T-helper 2 cell treated with Interferon-gamma antibody and Interleukin-4, amounts not matched to agents 100 ng/mL and 5 ng/mL, for 36 hours (primary cell): ENCODE results near the gene IKBIP. TPM values are rescaled to one million over a fixed set of nuclear protein-coding genes. Genes with fewer than 3 reads are reported as not detected.
"Not testable (repeated sequence)": the region's sequence is repeated elsewhere in the genome, so short reads cannot be mapped to it uniquely, and the experiment has no call there.

Experiments
- intact Hi-C: fragments of 100-400 bp; cut with micrococcal nuclease; formaldehyde crosslinking; loops from one replicate; pipeline ENCODE4 v1.15.1; 2023
- total RNA-seq: library from RNA; stranded (reverse); gene quantifications from 2 replicates; pipeline ENCODE4 v1.2.3, GENCODE V29; 2022

Gene IKBIP
- total RNA-seq, 1 donor from 2014 or later: 24.2 TPM

DNA sequence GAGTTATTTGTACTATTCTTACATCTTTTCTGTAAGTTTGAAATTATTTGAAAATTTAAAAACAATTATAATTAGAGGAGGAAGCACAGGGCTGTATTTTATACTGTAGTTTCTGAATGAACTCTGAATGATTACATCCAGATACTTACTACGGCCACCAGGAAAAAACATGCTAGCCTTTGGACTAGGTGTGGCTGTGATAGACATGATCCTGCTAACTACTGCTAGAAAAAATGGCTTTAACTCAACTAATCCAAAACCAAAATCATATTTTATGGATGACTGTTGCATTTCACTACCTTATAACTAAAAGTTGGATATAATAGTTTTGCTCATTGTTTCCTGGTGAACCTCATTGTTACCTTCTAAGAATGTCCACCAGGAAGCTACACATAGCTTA, 66.2 kb downstream of the IKBIP start:
- intact Hi-C loops: no loop called here

DNA sequence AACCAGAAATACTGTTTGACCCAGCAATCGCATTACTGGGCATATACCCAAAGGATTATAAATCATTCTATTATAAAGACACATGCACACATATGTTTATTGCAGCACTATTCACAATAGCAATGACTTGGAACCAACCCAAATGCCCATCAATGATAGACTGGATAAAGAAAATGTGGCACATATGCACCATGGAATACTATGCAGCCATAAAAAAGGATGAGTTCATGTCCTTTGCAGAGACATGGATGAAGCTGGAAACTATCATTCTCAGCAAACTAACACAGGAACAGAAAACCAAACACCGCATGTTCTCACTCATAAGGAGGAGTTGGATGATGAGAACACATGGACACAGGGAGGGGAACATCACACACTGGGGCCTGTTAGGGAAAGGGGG, 67.8 kb downstream of the IKBIP start:
- intact Hi-C loops: not testable (repeated sequence)

DNA sequence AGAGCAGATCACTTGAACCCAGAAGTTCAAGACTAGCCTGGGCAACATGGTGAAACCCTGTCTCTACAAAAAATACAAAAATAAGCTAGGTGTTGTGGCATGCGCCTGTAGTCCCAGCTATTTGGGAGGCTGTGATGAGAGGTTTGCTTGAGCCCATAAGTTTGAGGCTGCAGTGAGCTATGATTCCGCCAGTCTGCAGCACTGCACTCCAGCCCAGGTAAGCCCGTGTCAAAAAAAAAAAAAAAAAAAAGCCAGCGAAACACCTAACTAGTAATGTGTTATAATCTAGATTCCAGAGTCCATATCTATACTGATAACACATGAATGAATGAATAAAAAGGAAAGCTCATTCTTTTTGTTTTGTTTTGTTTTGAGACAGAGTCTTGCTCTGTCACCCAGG, 69.6 kb downstream of the IKBIP start:
- intact Hi-C loops: no loop called here

Other genes starting within 250 kb of the IKBIP start
- gene TMPO, start 129.2 kb downstream of the IKBIP start, total RNA-seq: 356 and 364 TPM in 2 replicates
- 436 and 441 TPM in 2 replicates for gene SLC25A3, start 51.1 kb downstream of the IKBIP start, total RNA-seq
- 25.6 and 33.0 TPM in 2 replicates for gene APAF1, start 502 bp upstream of the IKBIP start, total RNA-seq